OCI-LY3 (cell line): ENCODE measurements around the gene PLD5.
"Not testable (repeated sequence)": the region's sequence is repeated elsewhere in the genome, so short reads cannot be mapped to it uniquely, and the experiment has no call there.

ENCODE experiments used
- H2AFZ ChIP-seq: fragments of 200-600, 300-600 bp; shearing (Covaris generic); 2 replicates; pipeline ENCODE4 v1.6.0; 2014; ENCODE audit warnings: antibody characterized with exemption, low read depth, low read length
- H3K27ac ChIP-seq: fragments of 200-600, 300-600 bp; sonication (generic); 2 replicates; pipeline ENCODE4 v1.5.1; 2014; ENCODE audit warnings: mild to moderate bottlenecking, low read length, moderate library complexity, mixed read lengths
- H3K27me3 ChIP-seq: fragments of 200-600, 300-600 bp; sonication (generic); 2 replicates; pipeline ENCODE4 v1.6.1; 2014; ENCODE audit warnings: low read depth, low read length, mixed read lengths
- H3K36me3 ChIP-seq: fragments of 200-600, 300-600 bp; sonication (generic); replicated peaks from 2 replicates; pipeline ENCODE3; 2014; ENCODE audit warnings: low read depth, low read length, mixed read lengths
- H3K4me1 ChIP-seq: fragments of 300-600, 200-600 bp; sonication (generic); 2 replicates; pipeline ENCODE4 v1.6.1; 2014; ENCODE audit warnings: low read length, mixed read lengths
- H3K4me2 ChIP-seq: fragments of 200-600, 300-600 bp; sonication (generic); 2 replicates; pipeline ENCODE4 v1.6.1; 2014; ENCODE audit warnings: low read length, mixed read lengths
- H3K4me3 ChIP-seq: fragments of 300-600, 200-600 bp; sonication (generic); 2 replicates; pipeline ENCODE4 v1.5.1; 2014; ENCODE audit warnings: antibody characterized with exemption, mild to moderate bottlenecking, low read length, moderate library complexity
- H3K79me2 ChIP-seq: fragments of 300-600, 200-600 bp; shearing (Covaris generic); 2 replicates; pipeline ENCODE4 v1.6.1; 2014; ENCODE audit warnings: mild to moderate bottlenecking, low read length, mixed read lengths
- H3K9ac ChIP-seq: fragments of 300-600, 200-600 bp; shearing (Covaris generic); 2 replicates; pipeline ENCODE4 v1.6.0; 2014; ENCODE audit warnings: mild to moderate bottlenecking, low read length, moderate library complexity
- H3K9me3 ChIP-seq: fragments of 200-600, 300-600 bp; shearing (Covaris generic); 2 replicates; pipeline ENCODE4 v1.6.1; 2014; ENCODE audit warnings: low read length, mixed read lengths; ENCODE audit not compliant: insufficient read depth
- H4K20me1 ChIP-seq: fragments of 200-600, 300-600 bp; sonication (generic); 2 replicates; pipeline ENCODE4 v1.6.1; 2016; ENCODE audit warnings: low read length, mixed read lengths; ENCODE audit not compliant: insufficient read depth
- EZH2phosphoT487 ChIP-seq: fragments of 200-600 bp; shearing (Covaris generic); IDR thresholded peaks from 2 replicates; pipeline ENCODE4 v1.6.1; 2018; ENCODE audit warnings: antibody characterized with exemption, mixed run types, low read depth
- TF ChIP-seq, protein P1 (sequence below): fragments of 200-600, 300-600 bp; sonication (generic); IDR thresholded peaks from 2 replicates; pipeline ENCODE4 v1.5.1; 2014; ENCODE audit warnings: antibody characterized with exemption, low read length, low read depth

PLD5 gene

DNA sequence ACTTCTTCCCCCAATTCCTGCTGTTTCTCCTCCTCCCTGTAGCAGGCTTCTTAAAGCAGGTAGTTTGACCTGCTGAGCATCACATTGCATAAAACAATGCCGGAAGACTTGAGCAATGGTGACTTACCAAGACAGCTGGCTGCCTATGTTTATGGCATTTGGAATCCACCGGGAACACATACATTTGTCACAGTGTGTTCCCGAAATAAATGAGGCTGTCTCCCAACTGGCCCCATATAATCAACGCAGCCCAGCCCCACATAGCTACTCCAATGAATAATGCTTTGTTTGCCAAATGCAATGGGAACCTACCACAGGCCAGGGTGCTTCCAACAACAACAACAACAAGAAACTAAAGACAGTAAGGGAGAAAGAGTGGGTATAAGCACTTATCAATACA is 339.5 kb downstream of the PLD5 start:
- H3K4me1 ChIP-seq: no peaks in the 10 kb centered on the region
- H3K9ac ChIP-seq: no peak overlapping the region
- no peak overlapping the region for H3K27ac ChIP-seq
- H3K79me2 ChIP-seq: no peaks in the 10 kb centered on the region
- H3K4me3 ChIP-seq: no peak overlapping the region
- H3K36me3 ChIP-seq: no peaks in the 10 kb centered on the region
- no peaks in the 10 kb centered on the region for H3K9me3 ChIP-seq
- H4K20me1 ChIP-seq: no peaks in the 10 kb centered on the region
- no peak for TF ChIP-seq EZH2phosphoT487
- TF ChIP-seq, protein P1, sequence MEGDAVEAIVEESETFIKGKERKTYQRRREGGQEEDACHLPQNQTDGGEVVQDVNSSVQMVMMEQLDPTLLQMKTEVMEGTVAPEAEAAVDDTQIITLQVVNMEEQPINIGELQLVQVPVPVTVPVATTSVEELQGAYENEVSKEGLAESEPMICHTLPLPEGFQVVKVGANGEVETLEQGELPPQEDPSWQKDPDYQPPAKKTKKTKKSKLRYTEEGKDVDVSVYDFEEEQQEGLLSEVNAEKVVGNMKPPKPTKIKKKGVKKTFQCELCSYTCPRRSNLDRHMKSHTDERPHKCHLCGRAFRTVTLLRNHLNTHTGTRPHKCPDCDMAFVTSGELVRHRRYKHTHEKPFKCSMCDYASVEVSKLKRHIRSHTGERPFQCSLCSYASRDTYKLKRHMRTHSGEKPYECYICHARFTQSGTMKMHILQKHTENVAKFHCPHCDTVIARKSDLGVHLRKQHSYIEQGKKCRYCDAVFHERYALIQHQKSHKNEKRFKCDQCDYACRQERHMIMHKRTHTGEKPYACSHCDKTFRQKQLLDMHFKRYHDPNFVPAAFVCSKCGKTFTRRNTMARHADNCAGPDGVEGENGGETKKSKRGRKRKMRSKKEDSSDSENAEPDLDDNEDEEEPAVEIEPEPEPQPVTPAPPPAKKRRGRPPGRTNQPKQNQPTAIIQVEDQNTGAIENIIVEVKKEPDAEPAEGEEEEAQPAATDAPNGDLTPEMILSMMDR: no peak
- no peak overlapping the region for H2AFZ ChIP-seq
- H3K4me2 ChIP-seq: no peak overlapping the region
- H3K27me3 ChIP-seq: no peaks in the 10 kb centered on the region

DNA sequence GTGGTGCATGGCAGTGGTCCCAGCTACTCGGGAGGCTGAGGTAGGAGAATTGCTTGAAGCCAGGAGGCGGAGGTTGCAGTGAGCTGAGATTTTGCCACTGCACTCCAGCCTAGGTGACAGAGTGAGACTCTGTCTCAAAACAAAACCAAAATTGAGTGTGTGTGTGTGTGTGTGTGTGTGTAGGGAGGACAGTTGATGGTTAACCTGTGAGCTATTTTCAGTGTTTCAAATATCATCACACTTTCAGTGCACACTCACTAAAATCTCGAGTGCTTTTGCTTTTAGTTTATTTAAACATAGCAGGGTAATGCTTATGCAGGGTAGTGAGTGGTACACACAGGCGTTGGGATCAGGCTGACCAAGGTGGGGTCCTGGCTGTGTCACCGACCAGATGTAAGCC is 344.7 kb downstream of the PLD5 start:
- H3K9ac ChIP-seq, H3K4me3 ChIP-seq, H3K4me2 ChIP-seq, H3K9me3 ChIP-seq, H3K36me3 ChIP-seq, H3K4me1 ChIP-seq, H3K27ac ChIP-seq, H2AFZ ChIP-seq, H4K20me1 ChIP-seq, H3K27me3 ChIP-seq, H3K79me2 ChIP-seq: not testable (repeated sequence)

DNA sequence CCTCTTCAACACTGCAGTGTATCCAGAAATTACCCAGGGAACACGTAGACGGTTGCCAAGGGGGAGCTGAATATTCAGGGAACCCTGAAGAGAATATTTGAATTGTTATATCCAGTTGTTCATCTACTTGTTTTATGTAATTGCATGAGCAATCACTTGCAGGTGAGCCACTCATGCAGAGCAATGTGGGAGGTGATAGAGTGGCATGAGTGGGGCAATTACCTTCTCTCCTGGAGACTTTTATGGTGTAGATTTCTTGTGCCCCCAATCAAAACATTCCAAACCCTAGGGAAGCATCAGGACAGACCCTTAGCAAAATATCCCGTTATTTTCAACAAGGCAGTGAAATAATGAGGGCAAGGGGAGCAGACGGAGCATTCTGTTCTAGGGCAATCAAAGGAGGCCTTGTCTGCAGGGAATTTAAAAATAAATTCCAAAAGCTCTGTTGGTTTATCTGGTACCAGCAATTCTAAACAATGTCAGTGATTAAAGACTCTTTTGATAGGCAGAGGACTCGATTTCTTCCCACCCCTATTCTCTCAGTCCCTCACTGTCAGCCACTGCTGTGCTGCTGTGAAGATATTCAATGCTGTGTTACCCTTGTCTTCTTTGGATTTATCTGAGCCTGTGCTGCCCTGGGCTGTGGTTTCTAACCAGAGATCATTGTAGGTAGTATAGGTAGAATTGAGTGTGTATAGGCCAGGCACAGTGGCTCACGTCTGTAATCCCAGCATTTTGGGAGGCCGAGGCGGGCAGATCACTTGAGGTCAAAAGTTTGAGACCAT is 345.4 kb downstream of the PLD5 start:
- H3K27ac ChIP-seq: no peak overlapping the region
- no peaks in the 10 kb centered on the region for H3K79me2 ChIP-seq
- no peaks in the 10 kb centered on the region for H3K36me3 ChIP-seq
- H3K9me3 ChIP-seq: no peaks in the 10 kb centered on the region
- no peak overlapping the region for H3K4me2 ChIP-seq
- H3K27me3 ChIP-seq: peaks cover 7% of the 10 kb centered on the region; the same call in 1 of the 2 replicates
- no peak overlapping the region for H3K4me3 ChIP-seq
- TF ChIP-seq, protein P1: no peak
- TF ChIP-seq EZH2phosphoT487: no peak
- no peak overlapping the region for H2AFZ ChIP-seq
- no peaks in the 10 kb centered on the region for H3K4me1 ChIP-seq
- no peaks in the 10 kb centered on the region for H4K20me1 ChIP-seq
- no peak overlapping the region for H3K9ac ChIP-seq

DNA sequence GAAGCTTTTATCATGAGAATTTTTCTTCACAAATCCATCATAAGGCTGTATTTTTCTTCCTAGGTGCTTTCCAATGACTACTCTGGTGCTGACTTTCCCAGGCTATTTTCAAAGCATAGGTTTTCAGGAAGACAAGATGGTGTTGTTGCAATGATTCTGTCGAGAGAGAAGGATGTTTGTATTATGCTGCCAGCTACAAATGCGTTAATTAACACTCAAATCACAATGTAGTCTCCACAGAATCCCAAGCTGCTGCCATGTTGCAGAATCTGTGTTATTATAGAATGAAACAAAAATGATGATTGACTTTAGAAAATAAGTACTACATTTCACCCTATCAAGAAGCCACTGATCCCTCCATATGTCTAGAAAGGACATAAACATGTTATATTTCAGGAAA is 346.1 kb downstream of the PLD5 start:
- TF ChIP-seq, protein P1: no peak
- no peak for TF ChIP-seq EZH2phosphoT487
- H3K79me2 ChIP-seq: no peaks in the 10 kb centered on the region

More for the DNA sequence above, 346.1 kb downstream of the PLD5 start:
- H3K36me3 ChIP-seq: no peaks in the 10 kb centered on the region
- H3K4me2 ChIP-seq: no peak overlapping the region
- no peak overlapping the region for H3K9ac ChIP-seq
- no peaks in the 10 kb centered on the region for H3K9me3 ChIP-seq
- H3K4me1 ChIP-seq: no peaks in the 10 kb centered on the region
- H3K4me3 ChIP-seq: no peak overlapping the region
- H4K20me1 ChIP-seq: no peaks in the 10 kb centered on the region
- H2AFZ ChIP-seq: no peak overlapping the region
- no peak overlapping the region for H3K27ac ChIP-seq
- peaks cover 7% of the 10 kb centered on the region; the same call in 1 of the 2 replicates for H3K27me3 ChIP-seq
